OCI-LY1 (cell line): Measurements from ENCODE around the gene TFG.

Experiments
- EZH2 ChIP-seq: fragments of 200-600 bp; sonication (generic), shearing (Covaris generic); IDR thresholded peaks from 2 replicates; pipeline ENCODE4 v1.8.0; 2017; ENCODE audit warnings: borderline replicate concordance, mixed run types, mild to moderate bottlenecking, antibody characterized with exemption, low read length, moderate library complexity, mixed read lengths
- TF ChIP-seq, protein P1 (sequence below): fragments of 200-600 bp; sonication (generic), shearing (Covaris generic); IDR thresholded peaks from 2 replicates; pipeline ENCODE4 v1.5.1; 2017; ENCODE audit warnings: mild to moderate bottlenecking, antibody characterized with exemption, low read length, moderate library complexity, mixed read lengths

GRCh38 chr3:100782348-100782747, 73.1 kb downstream of the TFG start:
- TF ChIP-seq, protein P1, sequence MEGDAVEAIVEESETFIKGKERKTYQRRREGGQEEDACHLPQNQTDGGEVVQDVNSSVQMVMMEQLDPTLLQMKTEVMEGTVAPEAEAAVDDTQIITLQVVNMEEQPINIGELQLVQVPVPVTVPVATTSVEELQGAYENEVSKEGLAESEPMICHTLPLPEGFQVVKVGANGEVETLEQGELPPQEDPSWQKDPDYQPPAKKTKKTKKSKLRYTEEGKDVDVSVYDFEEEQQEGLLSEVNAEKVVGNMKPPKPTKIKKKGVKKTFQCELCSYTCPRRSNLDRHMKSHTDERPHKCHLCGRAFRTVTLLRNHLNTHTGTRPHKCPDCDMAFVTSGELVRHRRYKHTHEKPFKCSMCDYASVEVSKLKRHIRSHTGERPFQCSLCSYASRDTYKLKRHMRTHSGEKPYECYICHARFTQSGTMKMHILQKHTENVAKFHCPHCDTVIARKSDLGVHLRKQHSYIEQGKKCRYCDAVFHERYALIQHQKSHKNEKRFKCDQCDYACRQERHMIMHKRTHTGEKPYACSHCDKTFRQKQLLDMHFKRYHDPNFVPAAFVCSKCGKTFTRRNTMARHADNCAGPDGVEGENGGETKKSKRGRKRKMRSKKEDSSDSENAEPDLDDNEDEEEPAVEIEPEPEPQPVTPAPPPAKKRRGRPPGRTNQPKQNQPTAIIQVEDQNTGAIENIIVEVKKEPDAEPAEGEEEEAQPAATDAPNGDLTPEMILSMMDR, result no peak
- TF ChIP-seq EZH2, result no peak
